ENCODE measurements around the gene PAPLN. TPM values are rescaled to one million over a fixed set of nuclear protein-coding genes. Genes with fewer than 3 reads are reported as not detected.

The PAPLN gene
- total and polyA plus RNA-seq, 3 experiments from 2014 or later, result 0.18 to 0.31 (median 0.23) TPM

DNA sequence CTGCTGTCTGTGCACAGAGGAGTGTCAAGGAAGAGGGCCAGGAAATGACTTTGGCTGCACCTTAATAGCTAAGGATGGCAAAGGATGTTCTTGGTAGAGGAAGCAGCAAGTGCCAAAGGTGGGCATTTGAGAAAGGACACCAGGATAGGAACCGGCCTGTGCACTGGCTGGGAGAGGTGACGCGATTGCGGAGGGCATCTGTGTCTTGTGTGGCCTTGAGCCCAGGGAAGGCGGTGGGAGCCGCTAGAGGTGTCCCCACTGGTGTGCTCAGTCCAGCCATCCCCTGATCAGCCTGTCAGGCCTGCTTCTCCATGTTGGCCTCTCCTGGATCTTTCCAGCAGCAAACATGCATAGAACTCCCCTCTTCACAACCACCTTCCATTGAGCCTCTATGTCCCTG lies 30.2 kb downstream of the PAPLN start:
- Histone ChIP-seq H3K27ac (ENCODE audit: low read depth, low read length) (no peak overlapping the region), H3K4me1 (ENCODE audit: insufficient read depth, low read length) (no peaks in the 10 kb centered on the region), H3K4me3 (ENCODE audit: low read length) (no peak overlapping the region), H3K9me3 (ENCODE audit: low read length) (no peaks in the 10 kb centered on the region), H3K36me3 (ENCODE audit: insufficient read depth, low read length) (no peaks in the 10 kb centered on the region), H3K27me3 (ENCODE audit: insufficient read depth, low read length, poor library complexity, severe bottlenecking) (no peaks in the 10 kb centered on the region)
- H3K9me3 Mint-ChIP-seq, result no peaks in the 10 kb centered on the region
- no peak overlapping the region for H3K27ac Mint-ChIP-seq
- POLR2A ChIA-PET, result no interaction called here
- H3K36me3 Mint-ChIP-seq, result no peaks in the 10 kb centered on the region
- peaks cover 4 to 17% of the 10 kb centered on the region in 2 donors for H3K27me3 Mint-ChIP-seq
- H3K4me3 Mint-ChIP-seq, result no peak overlapping the region
- CTCF ChIA-PET, result interaction anchor here (1.5 kb wide), 1 partner anchor 205 kb away, joined by 3 read pairs; no protein-coding TSS in a partner anchor
- peaks cover 6 to 15% (median 10%) of the 10 kb centered on the region in 3 donors for H3K4me1 Mint-ChIP-seq
- DNase-seq, result no peak

DNA sequence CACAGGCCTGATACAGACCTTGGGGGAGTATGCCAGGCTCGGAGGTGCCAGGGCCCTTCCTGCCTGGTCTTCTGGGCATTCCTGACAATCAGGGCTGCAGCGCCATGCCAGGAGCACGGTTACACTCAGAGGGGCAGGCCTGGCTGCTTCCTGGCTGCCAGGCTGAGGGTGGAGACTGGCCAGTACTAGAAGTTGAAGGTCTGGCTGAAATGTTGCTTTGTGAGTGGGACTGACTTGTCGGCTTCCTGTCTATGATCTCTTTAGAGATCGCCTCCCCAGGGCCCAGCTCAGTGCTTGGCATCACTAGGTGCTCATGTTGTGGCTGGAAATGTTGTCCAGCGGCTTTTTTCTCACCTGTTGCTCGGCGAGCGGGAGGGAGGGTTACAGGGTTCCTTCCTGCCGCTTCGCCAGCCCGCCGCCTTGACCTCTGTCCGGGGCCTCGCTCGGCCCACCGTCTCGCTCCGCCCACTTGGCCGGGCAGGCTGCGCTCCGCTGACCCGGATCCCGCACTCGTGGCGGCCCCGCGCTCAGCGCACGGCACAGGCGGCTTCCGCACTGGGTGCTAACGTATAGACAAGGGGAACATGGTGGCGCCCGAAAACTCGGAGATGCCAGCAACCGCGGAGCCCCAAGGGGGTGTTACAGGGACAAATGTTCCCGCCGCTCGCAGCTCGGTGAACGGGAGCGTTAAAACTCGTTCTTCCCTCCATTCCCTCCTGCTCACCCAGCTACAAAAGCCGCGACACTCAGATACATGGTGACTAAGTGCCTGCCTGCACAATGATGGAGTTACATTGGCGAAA lies 32.6 kb downstream of the PAPLN start:
- Mint-ChIP-seq H3K27me3 (peaks cover 1 to 7% of the 10 kb centered on the region in 2 donors), H3K4me1 (peaks cover 6 to 15% (median 10%) of the 10 kb centered on the region in 3 donors), H3K9me3 (no peaks in the 10 kb centered on the region), H3K36me3 (peaks cover 0 to 14% (median 10%) of the 10 kb centered on the region in 3 donors), H3K4me3 (peak overlapping the region in 6 of 7 donors; percentile 5 to 72 (median 47)), H3K27ac (peak overlapping the region in 5 of 8 donors; percentile 7 to 87 (median 72))
- Histone ChIP-seq H3K9me3 (ENCODE audit: low read length) (no peaks in the 10 kb centered on the region), H3K4me1 (ENCODE audit: insufficient read depth, low read length) (no peaks in the 10 kb centered on the region), H3K27me3 (ENCODE audit: insufficient read depth, low read length, poor library complexity, severe bottlenecking) (no peaks in the 10 kb centered on the region), H3K36me3 (ENCODE audit: insufficient read depth, low read length) (no peaks in the 10 kb centered on the region), H3K4me3 (ENCODE audit: low read length) (no peak overlapping the region), H3K27ac (ENCODE audit: low read depth, low read length) (no peak overlapping the region)
- CTCF ChIA-PET, result no interaction called here
- POLR2A ChIA-PET, result no interaction called here
- no peak for DNase-seq

DNA sequence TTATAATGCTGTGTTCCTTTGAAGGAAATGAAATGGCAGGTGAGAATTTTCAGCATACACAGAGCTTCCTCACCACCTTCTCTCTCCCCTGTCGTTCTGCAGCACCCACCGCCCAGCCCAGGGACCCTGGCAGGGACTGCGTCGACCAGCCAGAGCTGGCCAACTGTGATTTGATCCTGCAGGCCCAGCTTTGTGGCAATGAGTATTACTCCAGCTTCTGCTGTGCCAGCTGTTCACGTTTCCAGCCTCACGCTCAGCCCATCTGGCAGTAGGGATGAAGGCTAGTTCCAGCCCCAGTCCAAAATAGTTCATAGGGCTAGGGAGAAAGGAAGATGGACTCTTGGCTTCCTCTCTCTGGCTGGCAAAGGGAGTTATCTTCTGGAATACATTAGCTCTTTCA lies 35.1 kb downstream of the PAPLN start:
- no peak overlapping the region for H3K27ac ChIP-seq (ENCODE audit: low read depth, low read length)
- Mint-ChIP-seq H3K4me1 (peaks cover 6 to 15% (median 10%) of the 10 kb centered on the region in 3 donors), H3K27me3 (peaks cover 1 to 3% of the 10 kb centered on the region in 2 donors), H3K9me3 (no peaks in the 10 kb centered on the region), H3K4me3 (no peak overlapping the region), H3K36me3 (peaks cover 0 to 35% (median 19%) of the 10 kb centered on the region in 3 donors), H3K27ac (peak overlapping the region in 1 of 8 donors; percentile 78)
- no peak for DNase-seq
- no peaks in the 10 kb centered on the region for H3K9me3 ChIP-seq (ENCODE audit: low read length)
- POLR2A ChIA-PET, result no interaction called here
- H3K27me3 ChIP-seq (ENCODE audit: insufficient read depth, low read length, poor library complexity, severe bottlenecking), result no peaks in the 10 kb centered on the region
- no peaks in the 10 kb centered on the region for H3K4me1 ChIP-seq (ENCODE audit: insufficient read depth, low read length)
- no peaks in the 10 kb centered on the region for H3K36me3 ChIP-seq (ENCODE audit: insufficient read depth, low read length)
- no peak overlapping the region for H3K4me3 ChIP-seq (ENCODE audit: low read length)
- CTCF ChIA-PET, result interaction anchor here (0.8 kb wide), 1 partner anchor 24 kb away, joined by 4 read pairs; no protein-coding TSS in a partner anchor

DNA sequence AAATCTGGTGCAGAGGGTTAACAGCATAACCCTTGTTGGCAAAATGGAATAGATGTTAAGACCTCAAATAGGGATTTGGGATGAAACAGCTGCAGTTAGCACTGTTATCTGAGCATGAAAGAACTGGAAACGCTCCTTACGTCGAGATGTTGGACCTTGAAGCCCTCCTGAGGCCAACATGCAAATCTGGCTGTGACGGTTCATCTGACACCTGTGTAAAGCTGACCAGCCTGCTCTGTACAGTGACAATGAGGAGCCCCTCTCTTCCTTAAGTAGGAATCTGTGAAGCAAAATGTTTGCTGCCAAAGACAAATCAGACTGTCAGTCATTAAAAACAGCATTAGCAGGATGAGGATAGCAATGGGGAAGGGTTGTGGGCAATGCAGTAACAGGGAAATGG lies 36.5 kb downstream of the PAPLN start:
- Histone ChIP-seq H3K4me1 (ENCODE audit: insufficient read depth, low read length) (no peaks in the 10 kb centered on the region), H3K9me3 (ENCODE audit: low read length) (no peaks in the 10 kb centered on the region), H3K27me3 (ENCODE audit: insufficient read depth, low read length, poor library complexity, severe bottlenecking) (no peaks in the 10 kb centered on the region), H3K36me3 (ENCODE audit: insufficient read depth, low read length) (no peaks in the 10 kb centered on the region), H3K4me3 (ENCODE audit: low read length) (no peak overlapping the region), H3K27ac (ENCODE audit: low read depth, low read length) (no peak overlapping the region)
- Mint-ChIP-seq H3K36me3 (peaks cover 0 to 42% (median 19%) of the 10 kb centered on the region in 3 donors), H3K4me3 (no peak overlapping the region), H3K27me3 (peaks cover 1 to 3% of the 10 kb centered on the region in 2 donors), H3K27ac (peak overlapping the region in 1 of 8 donors; percentile 9), H3K4me1 (peaks cover 6 to 15% (median 10%) of the 10 kb centered on the region in 3 donors), H3K9me3 (no peaks in the 10 kb centered on the region)
- ChIA-PET CTCF (no interaction called here), POLR2A (no interaction called here)
- DNase-seq, result no peak

DNA sequence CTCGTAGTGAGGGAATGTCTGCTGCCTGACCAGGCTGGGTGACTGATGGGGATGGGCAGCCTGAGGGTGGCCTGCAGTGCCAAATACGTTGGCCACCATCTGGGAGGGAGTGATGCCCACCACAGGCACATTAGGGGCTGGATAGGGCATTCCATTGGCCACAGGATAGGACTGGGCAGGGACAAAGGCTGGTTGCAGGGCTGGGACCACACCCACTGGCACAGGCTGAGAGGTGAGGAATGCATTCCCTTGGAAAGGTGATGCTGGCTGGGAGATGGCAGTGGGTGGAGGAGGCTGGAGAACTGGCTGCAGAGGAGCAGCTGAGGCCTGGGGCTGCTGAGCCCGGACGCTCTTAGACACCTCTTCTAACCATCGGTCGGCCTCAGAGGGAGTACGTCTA lies 39.5 kb downstream of the PAPLN start:
- no peak overlapping the region for H3K4me3 Mint-ChIP-seq
- POLR2A ChIA-PET, result no interaction called here

DNA sequence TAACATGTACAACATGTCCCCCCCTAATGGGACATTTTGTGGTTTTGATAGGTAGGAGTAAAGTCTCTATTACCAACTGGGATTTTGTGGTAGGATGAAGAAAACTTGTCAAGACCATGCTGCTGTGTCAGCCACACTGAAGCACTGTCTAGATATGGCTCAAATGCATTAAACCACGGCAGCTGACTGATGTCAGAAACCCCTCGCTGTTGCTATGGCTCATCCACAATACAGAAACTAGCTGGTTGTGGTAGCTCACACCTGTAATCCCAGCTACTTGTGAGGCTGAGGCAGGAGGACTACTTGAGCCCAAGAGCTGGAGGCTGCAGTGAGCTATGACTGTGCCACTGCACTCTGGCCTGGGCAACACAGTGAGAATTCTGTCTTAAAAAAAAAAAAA lies 40.1 kb downstream of the PAPLN start:
- Mint-ChIP-seq H3K27ac (peak overlapping the region in 1 of 8 donors; percentile 4), H3K9me3 (no peaks in the 10 kb centered on the region), H3K4me1 (peaks cover 4 to 7% (median 5%) of the 10 kb centered on the region in 3 donors), H3K36me3 (peaks cover 4 to 75% (median 39%) of the 10 kb centered on the region in 3 donors), H3K4me3 (no peak overlapping the region), H3K27me3 (peaks cover 0 to 2% of the 10 kb centered on the region in 2 donors)
- DNase-seq, result no peak
- POLR2A ChIA-PET, result no interaction called here
- Histone ChIP-seq H3K36me3 (ENCODE audit: insufficient read depth, low read length) (peaks cover 11% of the 10 kb centered on the region), H3K27me3 (ENCODE audit: insufficient read depth, low read length, poor library complexity, severe bottlenecking) (no peaks in the 10 kb centered on the region), H3K27ac (ENCODE audit: low read depth, low read length) (no peak overlapping the region), H3K4me3 (ENCODE audit: low read length) (no peak overlapping the region), H3K9me3 (ENCODE audit: low read length) (no peaks in the 10 kb centered on the region), H3K4me1 (ENCODE audit: insufficient read depth, low read length) (no peaks in the 10 kb centered on the region)
- CTCF ChIA-PET, result no interaction called here

More for the DNA sequence above, 39.5 kb downstream of the PAPLN start:
- H3K27ac Mint-ChIP-seq, result no peak overlapping the region
- CTCF ChIA-PET, result no interaction called here
- H3K9me3 ChIP-seq (ENCODE audit: low read length), result no peaks in the 10 kb centered on the region
- no peak for DNase-seq
- H3K4me1 ChIP-seq (ENCODE audit: insufficient read depth, low read length), result no peaks in the 10 kb centered on the region
- no peak overlapping the region for H3K4me3 ChIP-seq (ENCODE audit: low read length)
- peaks cover 6% of the 10 kb centered on the region for H3K36me3 ChIP-seq (ENCODE audit: insufficient read depth, low read length)
- H3K27me3 Mint-ChIP-seq, result peaks cover 0 to 2% of the 10 kb centered on the region in 2 donors
- peaks cover 1 to 69% (median 34%) of the 10 kb centered on the region in 3 donors for H3K36me3 Mint-ChIP-seq
- no peak overlapping the region for H3K27ac ChIP-seq (ENCODE audit: low read depth, low read length)
- no peaks in the 10 kb centered on the region for H3K27me3 ChIP-seq (ENCODE audit: insufficient read depth, low read length, poor library complexity, severe bottlenecking)
- H3K4me1 Mint-ChIP-seq, result peaks cover under 1 to 1% (median under 1%) of the 10 kb centered on the region in 3 donors
- no peaks in the 10 kb centered on the region for H3K9me3 Mint-ChIP-seq

DNA sequence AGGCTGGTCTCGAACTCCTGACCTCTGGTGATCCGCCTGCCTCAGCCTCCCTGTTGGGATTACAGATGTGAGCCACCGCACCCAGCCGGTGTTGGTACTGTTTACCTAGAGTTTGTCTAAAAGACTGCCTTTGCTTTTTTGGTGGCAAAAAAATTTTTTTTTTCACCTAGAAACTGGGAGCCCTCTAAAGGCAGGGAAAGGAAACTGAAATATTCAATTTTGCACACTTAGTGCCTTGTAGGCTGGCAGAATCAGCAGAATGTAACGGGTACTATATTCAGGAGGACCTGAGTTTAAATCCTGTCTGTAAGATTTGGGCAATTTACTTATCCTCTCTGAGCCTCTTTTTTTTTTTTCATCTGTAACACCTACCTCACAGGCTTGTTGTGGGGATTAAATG lies 43.6 kb downstream of the PAPLN start:
- Histone ChIP-seq H3K9me3 (ENCODE audit: low read length) (no peaks in the 10 kb centered on the region), H3K27ac (ENCODE audit: low read depth, low read length) (no peak overlapping the region), H3K4me1 (ENCODE audit: insufficient read depth, low read length) (no peaks in the 10 kb centered on the region), H3K36me3 (ENCODE audit: insufficient read depth, low read length) (peaks cover 32% of the 10 kb centered on the region), H3K27me3 (ENCODE audit: insufficient read depth, low read length, poor library complexity, severe bottlenecking) (no peaks in the 10 kb centered on the region), H3K4me3 (ENCODE audit: low read length) (no peak overlapping the region)
- peaks cover 0 to 2% of the 10 kb centered on the region in 2 donors for H3K27me3 Mint-ChIP-seq
- H3K36me3 Mint-ChIP-seq, result peaks cover 8 to 85% (median 41%) of the 10 kb centered on the region in 3 donors
- no peak overlapping the region for H3K4me3 Mint-ChIP-seq
- POLR2A ChIA-PET, result no interaction called here
- CTCF ChIA-PET, result no interaction called here
- no peak for DNase-seq
- peaks cover 5 to 12% (median 7%) of the 10 kb centered on the region in 3 donors for H3K4me1 Mint-ChIP-seq
- no peak overlapping the region for H3K27ac Mint-ChIP-seq
- H3K9me3 Mint-ChIP-seq, result no peaks in the 10 kb centered on the region

DNA sequence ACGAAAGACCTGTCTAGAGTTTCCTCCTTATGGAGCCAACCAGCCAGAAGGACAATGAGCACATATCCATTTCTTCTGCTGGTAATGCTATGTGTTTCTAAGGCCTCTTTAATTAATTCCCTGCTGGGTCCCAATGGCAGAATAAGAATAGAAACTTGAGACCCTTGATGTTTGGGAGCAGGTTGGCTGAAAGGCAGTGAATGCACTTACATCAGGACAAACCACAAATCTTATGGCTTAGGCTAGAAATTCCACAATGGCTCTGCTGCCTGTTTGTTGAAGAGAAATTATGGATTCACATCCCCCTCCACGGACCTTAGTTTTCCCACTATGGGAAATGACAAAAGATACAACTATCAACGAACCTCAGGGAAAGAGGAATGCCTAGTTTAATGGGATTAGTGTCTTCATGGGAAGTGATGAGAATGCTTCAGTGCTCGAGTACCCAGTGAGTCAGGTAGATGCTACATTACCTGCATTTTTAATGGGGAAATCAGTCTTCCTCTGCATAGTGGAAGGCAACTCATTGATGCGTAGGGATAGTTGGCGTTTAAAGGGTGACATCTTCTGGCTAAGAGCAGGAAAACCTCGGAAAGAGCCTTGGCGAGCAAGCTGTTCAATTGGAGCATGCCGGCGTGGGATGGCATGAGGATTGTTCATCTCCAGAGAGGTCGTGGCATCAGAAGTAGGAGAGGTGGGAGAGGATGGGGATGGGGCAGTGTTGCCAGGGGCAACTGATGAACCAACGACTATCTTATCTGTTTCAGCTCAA lies 46.5 kb downstream of the PAPLN start:
- H3K36me3 Mint-ChIP-seq, result peaks cover 10 to 75% (median 35%) of the 10 kb centered on the region in 3 donors
- H3K27me3 ChIP-seq (ENCODE audit: insufficient read depth, low read length, poor library complexity, severe bottlenecking), result no peaks in the 10 kb centered on the region
- peak overlapping the region in 2 of 8 donors; percentile 51 to 52 for H3K27ac Mint-ChIP-seq
- ChIA-PET CTCF (no interaction called here), POLR2A (no interaction called here)
- H3K27me3 Mint-ChIP-seq, result peaks cover 0 to 2% of the 10 kb centered on the region in 2 donors
- no peaks in the 10 kb centered on the region for H3K9me3 ChIP-seq (ENCODE audit: low read length)
- H3K4me3 ChIP-seq (ENCODE audit: low read length), result no peak overlapping the region
- H3K4me3 Mint-ChIP-seq, result no peak overlapping the region
- no peaks in the 10 kb centered on the region for H3K4me1 ChIP-seq (ENCODE audit: insufficient read depth, low read length)
- peaks cover 32% of the 10 kb centered on the region for H3K36me3 ChIP-seq (ENCODE audit: insufficient read depth, low read length)
- H3K4me1 Mint-ChIP-seq, result peaks cover 5 to 12% (median 7%) of the 10 kb centered on the region in 3 donors
- no peak overlapping the region for H3K27ac ChIP-seq (ENCODE audit: low read depth, low read length)
- no peaks in the 10 kb centered on the region for H3K9me3 Mint-ChIP-seq
- DNase-seq, result no peak

All from CD8-positive, alpha-beta memory T cell (primary cell).